GM19324 (cell line): ENCODE results near the gene ST3GAL3.

ENCODE experiments used
- ATAC-seq: cut with Tn5 transposase; IDR thresholded peaks from one replicate; pipeline ENCODE4 v1.9.1; 2021; ENCODE audit warnings: mild to moderate bottlenecking, moderate library complexity; ENCODE audit not compliant: unreplicated experiment, low FRiP score

The ST3GAL3 gene

GRCh38 chr1:43783096-43783670 is 75.8 kb downstream of the ST3GAL3 start:
- no peak for ATAC-seq

DNA sequence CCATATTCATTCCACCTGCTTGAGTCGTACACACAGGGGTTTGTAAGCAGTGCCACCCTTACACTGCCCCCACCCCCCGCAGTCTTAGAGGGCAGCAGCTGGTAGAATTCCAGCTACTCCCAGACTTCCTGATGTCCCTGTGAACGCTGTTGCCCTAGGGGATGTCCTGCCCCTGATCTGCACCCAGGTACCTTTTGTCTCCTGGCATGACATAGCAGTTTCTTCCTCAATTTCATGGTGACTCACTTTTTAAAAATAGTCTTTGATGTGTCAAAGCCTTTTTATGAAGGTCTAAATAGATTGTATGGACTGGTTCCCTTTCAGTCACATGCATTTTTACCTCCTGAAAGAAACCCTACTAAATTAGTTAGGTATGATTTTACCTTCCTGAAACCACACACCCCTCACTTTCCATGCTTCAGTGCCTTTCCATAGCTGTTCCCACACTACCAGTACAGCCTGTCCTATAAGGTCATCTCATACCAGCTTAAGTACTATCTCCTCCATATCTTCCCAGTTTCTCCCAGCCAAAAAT is 76.4 kb downstream of the ST3GAL3 start:
- ATAC-seq = no peak

DNA sequence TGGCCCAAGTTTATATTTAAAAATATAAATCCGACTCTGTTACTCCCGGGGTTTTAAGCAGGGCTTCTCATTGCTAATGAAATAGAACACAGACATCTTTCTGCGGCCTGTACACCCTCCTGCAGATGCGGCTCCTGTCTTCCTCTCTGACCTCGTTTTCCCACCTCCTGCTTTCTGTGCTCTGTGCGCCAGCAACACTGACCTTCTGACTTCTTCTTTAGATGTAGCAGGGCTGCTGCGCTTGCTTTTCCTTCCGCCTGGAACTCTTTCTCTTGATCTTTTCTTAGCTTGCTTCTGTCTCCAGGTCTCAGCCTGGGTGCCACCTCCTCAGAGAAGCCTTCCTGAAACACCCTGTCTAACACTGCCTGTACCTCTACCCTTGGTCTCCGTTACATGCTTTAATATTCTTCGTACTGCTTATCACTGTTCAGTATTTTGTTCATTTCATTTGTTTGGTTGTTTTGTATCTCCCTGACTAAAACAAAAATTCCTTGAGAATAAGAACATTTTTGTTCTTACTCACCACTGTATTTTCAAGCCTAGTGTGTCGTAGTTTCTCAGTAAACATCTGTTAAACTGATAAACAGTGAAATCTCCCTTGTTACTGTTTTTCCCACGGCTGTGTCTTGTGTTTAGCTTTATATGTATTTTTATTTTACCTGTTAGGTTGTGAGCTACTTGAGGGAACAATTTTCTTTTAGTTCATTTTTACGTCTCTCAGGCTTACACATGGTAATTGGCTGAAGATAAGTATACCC is 79.0 kb downstream of the ST3GAL3 start:
- no peak for ATAC-seq

GRCh38 chr1:43786960-43787359 is 79.6 kb downstream of the ST3GAL3 start:
- no peak for ATAC-seq

DNA sequence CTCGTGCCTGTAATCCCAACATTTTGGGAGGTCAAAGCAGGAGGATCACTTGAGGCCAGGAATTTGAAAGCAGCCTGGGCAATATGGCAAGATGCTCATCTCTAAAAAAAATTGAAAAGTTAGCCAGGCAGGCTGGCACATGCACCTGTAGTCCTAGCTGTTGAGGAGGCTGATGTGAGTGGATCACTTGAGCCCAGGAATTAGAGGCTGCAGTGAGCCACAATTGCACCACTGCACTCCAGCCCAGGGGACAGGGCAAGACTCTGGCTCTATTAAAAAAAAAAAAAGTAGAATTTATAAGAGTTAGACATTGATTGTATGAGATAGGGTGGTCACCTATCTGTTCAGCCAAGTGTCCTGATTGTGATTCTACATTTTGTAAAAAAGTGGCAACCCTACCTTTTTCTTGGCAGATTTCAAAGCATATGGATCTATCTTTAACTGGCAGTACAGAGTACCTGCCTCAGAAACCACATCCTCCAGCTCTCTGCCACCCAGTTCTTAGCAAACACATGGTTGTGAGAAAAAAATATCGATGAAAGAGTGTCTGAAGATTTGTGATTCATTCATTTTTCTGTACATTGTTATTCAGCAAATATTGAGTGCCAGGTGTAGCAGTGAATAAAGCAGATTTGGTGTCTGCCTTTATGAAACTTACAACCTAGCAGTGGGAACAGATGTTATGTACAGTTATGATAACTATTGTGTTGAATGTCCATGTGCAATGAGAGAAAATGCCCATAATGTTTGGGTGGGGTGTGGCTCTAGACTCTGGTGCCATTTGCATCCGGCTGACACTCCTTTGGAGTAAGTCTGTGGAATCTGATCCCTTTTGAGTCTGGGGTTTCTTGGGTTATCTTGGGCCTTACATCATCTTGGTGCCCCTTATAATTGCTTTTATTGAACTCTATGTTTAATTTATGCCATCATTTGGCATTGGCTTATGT is 82.5 kb downstream of the ST3GAL3 start:
- ATAC-seq = no peak

- no peak for ATAC-seq
Measured at GRCh38 chr1:43791243-43791642, 83.9 kb downstream of the ST3GAL3 start.

GRCh38 chr1:43796111-43796581 is 88.8 kb downstream of the ST3GAL3 start:
- ATAC-seq = no peak

- no peak for ATAC-seq
Measured at GRCh38 chr1:43797891-43798290, 90.6 kb downstream of the ST3GAL3 start.

DNA sequence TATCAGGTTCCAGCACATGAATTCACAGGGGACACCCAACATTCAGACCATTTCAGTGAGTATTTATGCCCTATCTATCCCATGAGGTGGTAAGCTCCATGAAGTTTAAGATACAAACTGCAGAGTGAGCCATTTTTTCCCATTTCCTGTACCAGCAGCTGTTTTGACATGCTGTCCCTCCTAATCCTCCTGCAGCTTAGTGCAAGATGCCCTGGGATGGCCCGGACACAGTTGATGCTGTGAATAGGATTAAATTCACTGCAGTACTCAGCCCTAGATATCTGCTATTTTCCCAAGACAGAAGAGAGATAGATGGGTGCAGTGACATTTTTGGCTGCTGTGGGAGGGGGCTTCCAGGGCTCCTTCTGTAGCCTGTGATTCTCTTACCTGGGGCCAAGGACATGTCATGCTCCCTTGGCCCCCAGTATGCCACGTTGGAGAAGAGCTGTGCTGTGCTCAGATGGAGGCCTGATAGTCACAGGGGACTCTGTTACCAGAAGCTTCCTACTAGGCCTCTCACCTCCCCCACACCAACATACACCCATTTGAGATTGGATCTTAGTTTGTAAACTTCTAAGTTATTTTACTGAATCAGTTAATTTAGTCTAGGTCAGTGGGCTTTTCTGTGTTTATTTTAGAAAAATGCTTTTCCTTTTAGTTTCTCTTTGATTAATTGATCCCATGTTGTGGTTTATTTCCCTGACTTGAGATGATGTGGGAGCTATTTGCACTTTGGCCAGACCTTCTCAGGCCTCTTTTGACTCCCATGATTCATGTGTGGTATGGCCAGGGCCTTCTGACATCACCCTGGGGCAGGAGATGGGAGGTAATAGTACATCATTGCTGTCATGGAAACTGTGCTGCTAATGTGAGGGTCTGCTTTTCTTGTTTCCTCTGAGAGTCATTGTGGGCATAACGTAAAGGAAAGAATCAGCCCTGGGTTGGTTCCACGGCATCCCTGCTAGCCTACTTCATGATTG is 92.6 kb downstream of the ST3GAL3 start:
- ATAC-seq = no peak

GRCh38 chr1:43800771-43801170 is 93.4 kb downstream of the ST3GAL3 start:
- no peak for ATAC-seq

DNA sequence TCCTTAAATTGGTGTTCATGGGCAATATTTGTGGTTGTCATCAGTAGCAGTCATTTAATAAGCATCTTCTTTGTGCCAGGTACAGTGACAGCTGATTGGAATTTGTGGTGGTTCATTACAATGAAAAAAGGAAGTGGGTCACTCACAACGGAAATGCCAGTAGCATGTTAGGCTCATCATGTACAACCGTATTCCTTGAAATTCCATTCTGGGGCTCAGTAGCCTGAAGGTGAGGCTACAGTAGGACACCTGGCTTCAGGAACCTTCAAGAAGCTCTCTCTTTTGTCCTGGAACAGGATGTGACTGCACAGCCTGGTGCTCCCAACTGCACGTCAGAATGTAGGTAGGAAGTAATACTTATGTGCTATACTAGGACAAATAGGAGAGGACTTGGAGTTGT is 93.9 kb downstream of the ST3GAL3 start:
- ATAC-seq = no peak

- no peak for ATAC-seq
Measured at GRCh38 chr1:43802356-43802980, 95.1 kb downstream of the ST3GAL3 start.

- ATAC-seq = no peak
Measured at GRCh38 chr1:43803105-43803504, 95.8 kb downstream of the ST3GAL3 start.

GRCh38 chr1:43803646-43804045 is 96.3 kb downstream of the ST3GAL3 start:
- no peak for ATAC-seq

DNA sequence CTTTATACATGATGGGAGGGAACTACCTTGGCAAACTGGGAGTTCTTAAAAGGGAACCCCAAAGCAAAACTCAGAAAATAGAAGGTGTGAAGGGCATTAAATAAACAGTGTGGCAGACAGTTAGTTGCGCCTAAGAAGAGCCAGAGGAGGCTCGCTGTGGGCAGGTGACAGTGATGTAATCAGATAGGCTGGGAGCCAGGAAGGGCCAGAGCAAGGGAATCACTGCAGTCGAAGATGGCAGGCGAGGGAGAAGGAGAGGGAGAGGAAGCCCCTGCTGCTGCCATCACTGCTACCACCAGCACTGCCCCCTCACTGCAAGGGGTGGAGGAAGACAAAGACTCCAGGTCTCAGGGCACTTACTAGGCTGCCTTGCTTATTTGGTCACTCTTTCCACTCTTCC is 97.2 kb downstream of the ST3GAL3 start:
- ATAC-seq = no peak

GRCh38 chr1:43805340-43805739 is 98.0 kb downstream of the ST3GAL3 start:
- ATAC-seq = no peak

DNA sequence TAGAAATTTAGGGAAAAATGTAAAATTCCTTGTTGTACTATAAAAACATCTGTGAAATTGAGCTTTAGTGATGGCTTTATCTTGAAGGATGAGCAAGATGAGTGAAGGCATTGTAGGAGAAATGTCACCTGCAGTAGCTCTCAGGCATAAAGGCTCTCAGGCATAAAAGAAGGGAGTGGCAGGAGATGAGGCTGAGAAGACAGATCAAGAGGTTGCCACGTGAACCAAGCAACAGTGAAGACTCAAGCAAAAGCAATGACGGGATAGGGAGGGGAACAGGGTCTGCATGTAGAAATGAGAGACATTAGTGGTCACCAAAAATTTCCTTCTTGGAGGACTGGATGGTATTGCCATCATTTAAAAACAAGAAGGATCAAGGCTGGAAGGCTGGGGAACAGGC is 98.8 kb downstream of the ST3GAL3 start:
- ATAC-seq = no peak

DNA sequence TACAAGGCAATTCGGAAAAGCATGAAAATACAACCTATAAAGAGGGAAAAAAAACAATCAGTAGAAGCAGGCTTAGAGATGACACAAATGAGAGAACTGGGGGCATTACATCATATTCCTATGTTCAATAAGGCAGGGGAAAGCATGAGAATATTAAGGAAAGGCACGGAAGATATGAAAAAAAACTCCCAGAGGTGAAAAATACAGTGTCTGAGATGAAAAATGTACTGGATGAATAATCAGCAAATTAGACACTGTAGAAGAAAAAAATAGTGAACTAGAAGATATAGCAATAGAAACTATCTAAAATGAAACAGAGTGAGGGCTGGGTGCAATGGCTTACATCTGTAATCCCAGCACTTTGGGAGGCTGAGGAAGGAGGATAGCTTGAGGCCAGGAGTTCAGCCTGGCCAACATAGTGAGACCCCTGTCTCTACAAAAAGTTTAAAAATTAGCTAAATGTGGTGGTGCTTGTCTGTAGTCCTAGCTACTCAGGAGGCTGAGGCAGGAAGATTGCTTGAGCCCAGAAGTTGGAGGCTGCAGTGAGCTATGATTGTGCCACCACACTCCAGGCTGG is 101.8 kb downstream of the ST3GAL3 start:
- no peak for ATAC-seq

GRCh38 chr1:43812579-43812978 is 105.2 kb downstream of the ST3GAL3 start:
- no peak for ATAC-seq
